HuH-7.5 (cell line): ENCODE measurements around the gene IQCE.
"Not testable (repeated sequence)": the region's sequence is repeated elsewhere in the genome, so short reads cannot be mapped to it uniquely, and the experiment has no call there.

Experiments used
- DNase-seq: peaks from one replicate; pipeline ENCODE4 v3.0.0; 2011; ENCODE audit warnings: low spot score

The IQCE gene

GRCh38 chr7:2521952-2522591, 36.7 kb upstream of the IQCE start:
- DNase-seq: no peak

- no peak for DNase-seq
Observed at GRCh38 chr7:2522780-2523433, 35.9 kb upstream of the IQCE start.

- DNase-seq: no peak
Observed at GRCh38 chr7:2523461-2523936, 35.3 kb upstream of the IQCE start.

GRCh38 chr7:2523941-2524807, 34.6 kb upstream of the IQCE start:
- no peak for DNase-seq

- no peak for DNase-seq
Observed at GRCh38 chr7:2524808-2525657, 33.7 kb upstream of the IQCE start.

- no peak for DNase-seq
Observed at GRCh38 chr7:2525658-2526630, 32.8 kb upstream of the IQCE start.

GRCh38 chr7:2526659-2527504, 31.9 kb upstream of the IQCE start:
- no peak for DNase-seq

- DNase-seq: peak; percentile 92
Observed at GRCh38 chr7:2527505-2528467, 31.0 kb upstream of the IQCE start.

- DNase-seq: no peak
Observed at GRCh38 chr7:2528481-2529095, 30.2 kb upstream of the IQCE start.

GRCh38 chr7:2529161-2530070, 29.4 kb upstream of the IQCE start:
- DNase-seq: no peak

- DNase-seq: no peak
Observed at GRCh38 chr7:2530071-2530987, 28.4 kb upstream of the IQCE start.

GRCh38 chr7:2530994-2531795, 27.6 kb upstream of the IQCE start:
- DNase-seq: not testable (repeated sequence)

- DNase-seq: not testable (repeated sequence)
Observed at GRCh38 chr7:2531796-2532110, 27.0 kb upstream of the IQCE start.

GRCh38 chr7:2532199-2532772, 26.5 kb upstream of the IQCE start:
- DNase-seq: not testable (repeated sequence)

- not testable (repeated sequence) for DNase-seq
Observed at GRCh38 chr7:2532816-2533215, 26.0 kb upstream of the IQCE start.
